HPDE6-E6E7 (cell line): Measurements from ENCODE around the gene MATN1.

ENCODE experiments used
- DNase-seq: peaks from one replicate; pipeline ENCODE4 v3.0.0; 2011; ENCODE audit warnings: missing footprints; ENCODE audit errors: extremely low spot score

Gene MATN1

GRCh38 chr1:30661311-30661710, 62.1 kb downstream of the MATN1 start:
- DNase-seq = no peak
